GM19193 (cell line): Measurements from ENCODE around the gene UCKL1.

Experiments used
- POLR2A ChIP-seq: IDR thresholded peaks from 4 replicates; pipeline ENCODE4 v1.6.1; 2011; ENCODE audit not compliant: insufficient read depth, insufficient read length; ENCODE audit errors: extremely low read depth

Gene UCKL1

GRCh38 chr20:63966172-63966943 lies 10.1 kb upstream of the UCKL1 start:
- no peak for TF ChIP-seq POLR2A

- TF ChIP-seq POLR2A = no peak
Measured at GRCh38 chr20:63964412-63964811, 8.2 kb upstream of the UCKL1 start.

GRCh38 chr20:63963784-63964301 lies 7.6 kb upstream of the UCKL1 start:
- no peak for TF ChIP-seq POLR2A

- no peak for TF ChIP-seq POLR2A
Measured at GRCh38 chr20:63963348-63963741, 7.1 kb upstream of the UCKL1 start.

GRCh38 chr20:63962426-63963347 lies 6.5 kb upstream of the UCKL1 start:
- no peak for TF ChIP-seq POLR2A

GRCh38 chr20:63961664-63962425 lies 5.6 kb upstream of the UCKL1 start:
- TF ChIP-seq POLR2A = no peak

- no peak for TF ChIP-seq POLR2A
Measured at GRCh38 chr20:63959699-63960075, 3.5 kb upstream of the UCKL1 start.

GRCh38 chr20:63958964-63959698 lies 2.9 kb upstream of the UCKL1 start:
- TF ChIP-seq POLR2A = no peak

GRCh38 chr20:63958471-63958870 lies 2.3 kb upstream of the UCKL1 start:
- TF ChIP-seq POLR2A = no peak

GRCh38 chr20:63957690-63958441 lies 1.6 kb upstream of the UCKL1 start:
- TF ChIP-seq POLR2A = no peak

GRCh38 chr20:63957004-63957689 lies 931 bp upstream of the UCKL1 start:
- no peak for TF ChIP-seq POLR2A

- TF ChIP-seq POLR2A = no peak
Measured at GRCh38 chr20:63956664-63957003, 418 bp upstream of the UCKL1 start.

- TF ChIP-seq POLR2A = no peak
Measured at GRCh38 chr20:63955281-63955826, 862 bp downstream of the UCKL1 start.
